Liver (tissue), 3 donors: ENCODE results near the gene CRYBA2.

Source experiments
- CTCF ChIP-seq: fragments of 150-350 bp; IDR thresholded peaks from 2 replicates; pipeline ENCODE4 v1.5.1; 2017; ENCODE audit warnings: improper control_type of control experiment, low read depth, low read length; ENCODE audit not compliant: missing input control
- GABPA ChIP-seq, 2 donors: IDR thresholded peaks in 1 of 2; conservative IDR thresholded peaks in 1 of 2; 2 replicates each; pipeline ENCODE4 v1.6.1; 2016; ENCODE audit warnings: antibody characterized with exemption in 2 of 2, mild to moderate bottlenecking in 1 of 2, moderate library complexity in 1 of 2
- JUND ChIP-seq, 2 donors: IDR thresholded peaks; 2 replicates each; pipeline ENCODE4 v1.6.1; 2016; ENCODE audit warnings: antibody characterized with exemption in 2 of 2
- YY1 ChIP-seq: IDR thresholded peaks from 2 replicates; pipeline ENCODE4 v1.6.1; 2016; ENCODE audit warnings: antibody characterized with exemption, mild to moderate bottlenecking
- ZBTB33 ChIP-seq: IDR thresholded peaks from 2 replicates; pipeline ENCODE4 v1.6.1; 2016; ENCODE audit warnings: antibody characterized with exemption
- donor health status: healthy.
- donor health status: healthy.

- TF ChIP-seq CTCF = no peak
- no peak for TF ChIP-seq JUND (IDR thresholded peaks at IDR 0.05)
- TF ChIP-seq YY1 = no peak
- TF ChIP-seq ZBTB33 = no peak
- TF ChIP-seq GABPA (IDR thresholded peaks at IDR 0.05 in 1 of 2, conservative IDR thresholded peaks at IDR 0.05 in 1 of 2) = no peak
Measured at GRCh38 chr2:219018286-219018685, 25.1 kb upstream of the CRYBA2 start.
